ENCODE measurements around the gene KPNA3.

GRCh38 chr13:49669735-49670309 is 122.7 kb downstream of the KPNA3 start:
- TF ChIP-seq, protein P1, sequence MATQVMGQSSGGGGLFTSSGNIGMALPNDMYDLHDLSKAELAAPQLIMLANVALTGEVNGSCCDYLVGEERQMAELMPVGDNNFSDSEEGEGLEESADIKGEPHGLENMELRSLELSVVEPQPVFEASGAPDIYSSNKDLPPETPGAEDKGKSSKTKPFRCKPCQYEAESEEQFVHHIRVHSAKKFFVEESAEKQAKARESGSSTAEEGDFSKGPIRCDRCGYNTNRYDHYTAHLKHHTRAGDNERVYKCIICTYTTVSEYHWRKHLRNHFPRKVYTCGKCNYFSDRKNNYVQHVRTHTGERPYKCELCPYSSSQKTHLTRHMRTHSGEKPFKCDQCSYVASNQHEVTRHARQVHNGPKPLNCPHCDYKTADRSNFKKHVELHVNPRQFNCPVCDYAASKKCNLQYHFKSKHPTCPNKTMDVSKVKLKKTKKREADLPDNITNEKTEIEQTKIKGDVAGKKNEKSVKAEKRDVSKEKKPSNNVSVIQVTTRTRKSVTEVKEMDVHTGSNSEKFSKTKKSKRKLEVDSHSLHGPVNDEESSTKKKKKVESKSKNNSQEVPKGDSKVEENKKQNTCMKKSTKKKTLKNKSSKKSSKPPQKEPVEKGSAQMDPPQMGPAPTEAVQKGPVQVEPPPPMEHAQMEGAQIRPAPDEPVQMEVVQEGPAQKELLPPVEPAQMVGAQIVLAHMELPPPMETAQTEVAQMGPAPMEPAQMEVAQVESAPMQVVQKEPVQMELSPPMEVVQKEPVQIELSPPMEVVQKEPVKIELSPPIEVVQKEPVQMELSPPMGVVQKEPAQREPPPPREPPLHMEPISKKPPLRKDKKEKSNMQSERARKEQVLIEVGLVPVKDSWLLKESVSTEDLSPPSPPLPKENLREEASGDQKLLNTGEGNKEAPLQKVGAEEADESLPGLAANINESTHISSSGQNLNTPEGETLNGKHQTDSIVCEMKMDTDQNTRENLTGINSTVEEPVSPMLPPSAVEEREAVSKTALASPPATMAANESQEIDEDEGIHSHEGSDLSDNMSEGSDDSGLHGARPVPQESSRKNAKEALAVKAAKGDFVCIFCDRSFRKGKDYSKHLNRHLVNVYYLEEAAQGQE (IDR thresholded peaks at IDR 0.05; ENCODE audit: insufficient read depth in 1 of 2, low read depth in 2 of 2, low read length in 1 of 2): no peak
- TF ChIP-seq, protein P2, sequence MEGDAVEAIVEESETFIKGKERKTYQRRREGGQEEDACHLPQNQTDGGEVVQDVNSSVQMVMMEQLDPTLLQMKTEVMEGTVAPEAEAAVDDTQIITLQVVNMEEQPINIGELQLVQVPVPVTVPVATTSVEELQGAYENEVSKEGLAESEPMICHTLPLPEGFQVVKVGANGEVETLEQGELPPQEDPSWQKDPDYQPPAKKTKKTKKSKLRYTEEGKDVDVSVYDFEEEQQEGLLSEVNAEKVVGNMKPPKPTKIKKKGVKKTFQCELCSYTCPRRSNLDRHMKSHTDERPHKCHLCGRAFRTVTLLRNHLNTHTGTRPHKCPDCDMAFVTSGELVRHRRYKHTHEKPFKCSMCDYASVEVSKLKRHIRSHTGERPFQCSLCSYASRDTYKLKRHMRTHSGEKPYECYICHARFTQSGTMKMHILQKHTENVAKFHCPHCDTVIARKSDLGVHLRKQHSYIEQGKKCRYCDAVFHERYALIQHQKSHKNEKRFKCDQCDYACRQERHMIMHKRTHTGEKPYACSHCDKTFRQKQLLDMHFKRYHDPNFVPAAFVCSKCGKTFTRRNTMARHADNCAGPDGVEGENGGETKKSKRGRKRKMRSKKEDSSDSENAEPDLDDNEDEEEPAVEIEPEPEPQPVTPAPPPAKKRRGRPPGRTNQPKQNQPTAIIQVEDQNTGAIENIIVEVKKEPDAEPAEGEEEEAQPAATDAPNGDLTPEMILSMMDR (IDR thresholded peaks at IDR 0.05): peak; percentile 78
- TF ChIP-seq SIN3A (IDR thresholded peaks at IDR 0.05; ENCODE audit: borderline replicate concordance, insufficient read depth, low read depth, low read length): no peak

Data from Panc1 (cell line).